ENCODE data around the gene SPOPL. TPM values are rescaled to one million over a fixed set of nuclear protein-coding genes. Genes with fewer than 3 reads are reported as not detected.

The SPOPL gene
- total and polyA plus RNA-seq, 9 of the 15 experiments (the other 6 are each of a cell fraction or from before 2014, with no cell fraction given): 0.53 to 6.1 (median 4.1) TPM

- no peak for TF ChIP-seq FOXK1 (CRISPR knock-in tag; IDR thresholded peaks at IDR 0.05; ENCODE audit: borderline replicate concordance)
- peak; percentile 13 for TF ChIP-seq RBM25 (IDR thresholded peaks at IDR 0.05; ENCODE audit: low read depth, low read length, severe bottlenecking)
- no peak for TF ChIP-seq JUND (IDR thresholded peaks at IDR 0.05; ENCODE audit: borderline replicate concordance, low read depth, low read length)
- TF ChIP-seq JUND (tag; IDR thresholded peaks at IDR 0.05; ENCODE audit: borderline replicate concordance, low read depth, low read length): 0 out of 3 replicates have a peak, but pooled peaks have one; percentile 35
- no peak for TF ChIP-seq CEBPG (CRISPR knock-in tag; IDR thresholded peaks at IDR 0.05)
- TF ChIP-seq CEBPG (tag; conservative IDR thresholded peaks at IDR 0.05 in 1 of 2, IDR thresholded peaks at IDR 0.05 in 1 of 2): peak; percentile 44 to 64; a peak in 3 of 4 replicates
- TF ChIP-seq POLR2A (conservative IDR thresholded peaks at IDR 0.05): no peak
- TF ChIP-seq ZHX1 (conservative IDR thresholded peaks at IDR 0.05; ENCODE audit: low read length): no peak
- no peak for TF ChIP-seq SREBF1 (IDR thresholded peaks at IDR 0.05; ENCODE audit: borderline replicate concordance, low read depth, low read length)
- no peak for TF ChIP-seq CHD2 (IDR thresholded peaks at IDR 0.05; ENCODE audit: low read depth, low read length)
- no peak for TF ChIP-seq TFAP4 (CRISPR knock-in tag; IDR thresholded peaks at IDR 0.05; ENCODE audit: borderline replicate concordance)
Observed at GRCh38 chr2:138503087-138503442, 1.5 kb downstream of the SPOPL start (continued).
